Trophoblast cell (in vitro differentiated cells and primary cell): ENCODE data around the gene IMMP2L.

Experiments
- DNase-seq, 2 donors: peaks; one replicate each; pipeline ENCODE4 v3.0.0-alpha.2; 2016
- H2AFZ ChIP-seq: 2 replicates; pipeline ENCODE4 v1.6.1; 2013; ENCODE audit warnings: low read length, moderate library complexity, mild to moderate bottlenecking; ENCODE audit not compliant: insufficient read depth, poor library complexity
- H2AK5ac ChIP-seq: 2 replicates; pipeline ENCODE4 v1.6.1; 2013; ENCODE audit warnings: mild to moderate bottlenecking, low read length
- H2BK120ac ChIP-seq: 2 replicates; pipeline ENCODE4 v1.6.1; 2013; ENCODE audit warnings: low read length, mild to moderate bottlenecking, moderate library complexity; ENCODE audit not compliant: insufficient read depth, poor library complexity
- H2BK12ac ChIP-seq: 2 replicates; pipeline ENCODE4 v1.6.1; 2013; ENCODE audit warnings: mild to moderate bottlenecking, low read length, moderate library complexity
- H2BK5ac ChIP-seq: 2 replicates; pipeline ENCODE4 v1.6.1; 2013; ENCODE audit warnings: low read length, low read depth, moderate library complexity, mild to moderate bottlenecking; ENCODE audit not compliant: poor library complexity
- H3K14ac ChIP-seq: 2 replicates; pipeline ENCODE4 v1.6.1; 2013; ENCODE audit warnings: mild to moderate bottlenecking, low read length
- H3K18ac ChIP-seq: 2 replicates; pipeline ENCODE4 v1.6.1; 2013; ENCODE audit warnings: mild to moderate bottlenecking, low read length
- H3K23ac ChIP-seq: 2 replicates; pipeline ENCODE4 v1.6.1; 2013; ENCODE audit warnings: low read length
- H3K27ac ChIP-seq: 2 replicates; pipeline ENCODE4 v1.5.1; 2013; ENCODE audit warnings: low read depth, mild to moderate bottlenecking, inconsistent platforms, low read length, moderate library complexity
- H3K27me3 ChIP-seq: 2 replicates; pipeline ENCODE4 v1.6.1; 2013; ENCODE audit warnings: inconsistent platforms, mild to moderate bottlenecking, low read length, moderate library complexity; ENCODE audit not compliant: insufficient read depth
- H3K36me3 ChIP-seq, 2 experiments: 1 replicate in 1 of 2; 2 replicates in 1 of 2; pipeline ENCODE4 v1.6.1; 2013; ENCODE audit warnings: low read length in 2 of 2, mild to moderate bottlenecking in 2 of 2, moderate library complexity in 1 of 2; ENCODE audit not compliant: insufficient read depth in 2 of 2, control insufficient read depth in 1 of 2
- H3K4ac ChIP-seq: 2 replicates; pipeline ENCODE4 v1.6.1; 2013; ENCODE audit warnings: low read depth, mild to moderate bottlenecking, low read length, moderate library complexity
- H3K4me1 ChIP-seq, 2 experiments: 1 replicate in 1 of 2; 2 replicates in 1 of 2; pipeline ENCODE4 v1.6.1; 2013; ENCODE audit warnings: low read length in 2 of 2, mild to moderate bottlenecking in 2 of 2, moderate library complexity in 1 of 2; ENCODE audit not compliant: insufficient read depth in 2 of 2, control insufficient read depth in 1 of 2
- H3K4me2 ChIP-seq: 2 replicates; pipeline ENCODE4 v1.6.1; 2013; ENCODE audit warnings: inconsistent platforms, mild to moderate bottlenecking, low read length, moderate library complexity
- H3K4me3 ChIP-seq: 2 replicates; pipeline ENCODE4 v1.5.1; 2013; ENCODE audit warnings: mild to moderate bottlenecking, low read depth, low read length, inconsistent platforms
- H3K79me1 ChIP-seq: one replicate; pipeline ENCODE4 v1.6.1; 2013; ENCODE audit warnings: low read length
- H3K79me2 ChIP-seq: 2 replicates; pipeline ENCODE4 v1.6.1; 2013; ENCODE audit warnings: low read length, mild to moderate bottlenecking; ENCODE audit not compliant: control insufficient read depth, insufficient read depth, poor library complexity
- H3K9ac ChIP-seq: 2 replicates; pipeline ENCODE4 v1.6.1; 2013; ENCODE audit warnings: mild to moderate bottlenecking, low read length
- H3K9me3 ChIP-seq: 2 replicates; pipeline ENCODE4 v1.6.1; 2013; ENCODE audit warnings: low read depth, mild to moderate bottlenecking, control low read depth, inconsistent platforms, low read length; ENCODE audit not compliant: insufficient read depth
- H4K12ac ChIP-seq: 2 replicates; pipeline ENCODE4 v1.6.1; 2013; ENCODE audit warnings: low read depth, mild to moderate bottlenecking, low read length, moderate library complexity
- H4K8ac ChIP-seq: 2 replicates; pipeline ENCODE4 v1.6.1; 2013; ENCODE audit warnings: low read depth, mild to moderate bottlenecking, low read length, moderate library complexity
- H4K91ac ChIP-seq: one replicate; pipeline ENCODE4 v1.6.1; 2013; ENCODE audit warnings: low read depth, mild to moderate bottlenecking, low read length, moderate library complexity
- WGBS: extraction: QIAGEN DNeasy Blood & Tissue Kit; methylation state at CpG from one replicate; pipeline ENCODE4 v1.1.7; 2013; ENCODE audit warnings: missing lambda C conversion rate; ENCODE audit not compliant: insufficient read length, insufficient coverage; ENCODE audit errors: extremely low coverage; 5-methylcytosine and 5-hydroxymethylcytosine counted together

The IMMP2L gene

DNA sequence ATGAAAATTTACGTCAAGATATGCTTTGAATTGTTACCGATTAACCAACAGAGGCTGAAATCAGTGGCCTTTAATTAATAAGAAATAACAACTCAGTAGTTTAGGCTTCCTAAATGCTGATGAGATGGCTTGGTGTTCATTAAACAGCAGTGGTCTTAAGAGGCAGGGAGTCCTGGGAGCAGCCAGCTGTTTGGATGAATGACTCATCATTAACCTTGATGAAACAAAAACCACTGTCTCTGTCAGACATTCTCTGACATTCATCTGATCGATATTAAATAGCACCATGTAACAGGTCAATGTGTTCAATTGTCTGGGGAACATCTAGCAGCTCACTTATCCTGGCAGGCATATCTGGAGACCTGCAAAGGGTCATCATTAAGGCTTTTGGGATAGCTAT is 705.6 kb downstream of the IMMP2L start:
- no peak overlapping the region for H2AK5ac ChIP-seq
- no peak overlapping the region for H3K14ac ChIP-seq
- no peak overlapping the region for H4K91ac ChIP-seq
- H4K12ac ChIP-seq, result no peak overlapping the region
- H3K27ac ChIP-seq, result no peak overlapping the region
- no peak overlapping the region for H2BK5ac ChIP-seq
- DNase-seq, result no peak
- no peak overlapping the region for H3K4ac ChIP-seq
- no peak overlapping the region for H3K4me3 ChIP-seq
- no peaks in the 10 kb centered on the region for H3K79me2 ChIP-seq
- no peak overlapping the region for H3K4me2 ChIP-seq
- no peak overlapping the region for H2BK12ac ChIP-seq
- H3K79me1 ChIP-seq, result no peaks in the 10 kb centered on the region
- H4K8ac ChIP-seq, result no peak overlapping the region
- H3K9me3 ChIP-seq, result no peaks in the 10 kb centered on the region
- WGBS, result no CpG with 5 or more reads among the region's 3 CpGs
- H3K9ac ChIP-seq, result no peak overlapping the region
- H3K27me3 ChIP-seq, result no peaks in the 10 kb centered on the region
- H3K4me1 ChIP-seq, result no peaks in the 10 kb centered on the region
- H3K23ac ChIP-seq, result no peak overlapping the region
- no peak overlapping the region for H2AFZ ChIP-seq
- H2BK120ac ChIP-seq, result no peak overlapping the region
- H3K18ac ChIP-seq, result no peak overlapping the region
- H3K36me3 ChIP-seq, result no peaks in the 10 kb centered on the region

DNA sequence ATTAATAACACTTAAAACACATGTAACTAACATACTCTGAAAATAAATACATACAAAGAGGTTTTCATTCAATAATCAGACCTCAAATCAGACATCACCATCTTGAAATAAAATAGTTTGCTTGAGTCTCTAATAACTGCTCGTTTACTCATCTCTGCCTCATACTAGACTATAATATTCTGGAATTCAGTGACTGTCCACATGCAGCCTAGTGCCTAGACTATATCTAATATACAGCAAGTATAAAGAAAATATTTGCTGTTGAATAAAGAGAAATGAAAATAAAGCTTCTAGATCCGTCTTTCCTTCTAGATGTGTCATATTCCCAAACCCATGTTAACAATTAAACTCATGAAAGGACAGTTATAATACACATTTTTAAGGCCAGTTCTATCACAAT is 707.6 kb downstream of the IMMP2L start:
- no peak for DNase-seq
- no peak overlapping the region for H2BK5ac ChIP-seq
- no peaks in the 10 kb centered on the region for H3K27me3 ChIP-seq
- H4K8ac ChIP-seq, result no peak overlapping the region
- no peak overlapping the region for H3K4ac ChIP-seq
- no peaks in the 10 kb centered on the region for H3K36me3 ChIP-seq
- H3K4me2 ChIP-seq, result no peak overlapping the region
- H3K23ac ChIP-seq, result no peak overlapping the region
- H2BK120ac ChIP-seq, result no peak overlapping the region
- no peaks in the 10 kb centered on the region for H3K79me1 ChIP-seq
- H3K14ac ChIP-seq, result no peak overlapping the region
- H4K12ac ChIP-seq, result no peak overlapping the region
- no peak overlapping the region for H3K9ac ChIP-seq
- no peak overlapping the region for H2AFZ ChIP-seq
- H3K27ac ChIP-seq, result no peak overlapping the region
- H3K4me1 ChIP-seq, result no peaks in the 10 kb centered on the region
- no CpG with 5 or more reads among the region's 2 CpGs for WGBS
- H3K79me2 ChIP-seq, result no peaks in the 10 kb centered on the region
- no peak overlapping the region for H2BK12ac ChIP-seq
- no peak overlapping the region for H4K91ac ChIP-seq
- no peak overlapping the region for H3K18ac ChIP-seq
- no peak overlapping the region for H3K4me3 ChIP-seq
- H3K9me3 ChIP-seq, result no peaks in the 10 kb centered on the region
- no peak overlapping the region for H2AK5ac ChIP-seq

DNA sequence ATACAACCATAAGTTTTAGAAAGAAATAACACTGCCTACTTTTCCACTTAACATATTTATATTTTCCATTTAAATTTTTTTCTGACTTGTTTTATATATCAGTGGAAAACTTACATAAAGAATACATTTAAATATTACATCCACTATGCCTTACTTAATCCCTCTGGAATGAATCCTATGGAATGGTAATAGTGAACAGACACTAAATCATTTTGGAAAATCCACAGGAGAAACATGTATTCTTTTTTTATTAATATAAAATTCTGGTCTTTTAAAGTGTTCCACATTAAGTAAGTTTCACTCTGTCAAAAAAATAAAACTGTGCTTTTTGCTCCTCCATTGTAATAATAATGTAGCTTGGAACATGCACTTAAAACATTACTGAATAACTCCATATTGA is 708.1 kb downstream of the IMMP2L start:
- H2AK5ac ChIP-seq, result no peak overlapping the region
- no peaks in the 10 kb centered on the region for H3K9me3 ChIP-seq
- H2BK120ac ChIP-seq, result no peak overlapping the region
- H3K4ac ChIP-seq, result no peak overlapping the region
- no peaks in the 10 kb centered on the region for H3K36me3 ChIP-seq
- H3K4me3 ChIP-seq, result no peak overlapping the region
- H2BK5ac ChIP-seq, result no peak overlapping the region
- no peaks in the 10 kb centered on the region for H3K79me1 ChIP-seq
- no peaks in the 10 kb centered on the region for H3K79me2 ChIP-seq
- no peak overlapping the region for H3K18ac ChIP-seq
- H4K12ac ChIP-seq, result no peak overlapping the region
- no peak overlapping the region for H4K91ac ChIP-seq
- DNase-seq, result no peak
- H3K14ac ChIP-seq, result no peak overlapping the region
- no peak overlapping the region for H4K8ac ChIP-seq
- H3K4me2 ChIP-seq, result no peak overlapping the region
- no peak overlapping the region for H3K23ac ChIP-seq
- H2AFZ ChIP-seq, result no peak overlapping the region
- no peaks in the 10 kb centered on the region for H3K4me1 ChIP-seq
- H3K27me3 ChIP-seq, result no peaks in the 10 kb centered on the region
- H2BK12ac ChIP-seq, result no peak overlapping the region
- H3K9ac ChIP-seq, result no peak overlapping the region
- no peak overlapping the region for H3K27ac ChIP-seq

DNA sequence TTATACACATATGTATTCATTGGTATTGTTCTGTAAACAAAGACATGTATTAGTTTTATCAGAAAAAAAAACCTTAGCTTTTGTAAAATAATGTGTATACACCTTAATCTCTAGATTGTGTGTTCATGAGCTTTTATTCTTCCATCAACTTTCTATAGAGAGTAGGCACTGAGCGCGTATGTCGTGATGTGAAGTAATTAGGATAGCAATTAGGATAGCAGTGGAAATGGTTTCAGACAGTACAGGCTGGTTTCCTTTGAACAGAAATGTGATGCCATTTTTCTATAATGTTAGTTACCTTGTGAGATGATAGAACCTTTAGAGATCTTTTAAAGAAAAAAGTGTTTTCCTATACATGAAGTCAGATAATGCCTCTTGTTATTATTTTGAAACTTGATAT is 709.0 kb downstream of the IMMP2L start:
- Histone ChIP-seq H3K27me3 (no peaks in the 10 kb centered on the region), H3K4me3 (no peak overlapping the region), H3K23ac (no peak overlapping the region), H3K14ac (no peak overlapping the region), H2BK120ac (no peak overlapping the region), H4K12ac (no peak overlapping the region), H3K18ac (no peak overlapping the region), H3K4me1 (no peaks in the 10 kb centered on the region), H3K36me3 (no peaks in the 10 kb centered on the region), H2AK5ac (no peak overlapping the region), H3K9me3 (no peaks in the 10 kb centered on the region), H3K79me2 (no peaks in the 10 kb centered on the region), H2BK5ac (no peak overlapping the region), H3K4ac (no peak overlapping the region), H3K27ac (no peak overlapping the region), H3K4me2 (no peak overlapping the region), H2AFZ (no peak overlapping the region), H4K8ac (no peak overlapping the region), H2BK12ac (no peak overlapping the region), H3K79me1 (no peaks in the 10 kb centered on the region), H4K91ac (no peak overlapping the region), H3K9ac (no peak overlapping the region)
- no CpG with 5 or more reads among the region's 3 CpGs for WGBS
- DNase-seq, result no peak
